ENCODE data around the gene CYP2S1. TPM values are rescaled to one million over a fixed set of nuclear protein-coding genes. Genes with fewer than 3 reads are reported as not detected.
A peak's percentile ranks its signal among the peaks of the same experiment; 100 is the strongest.

CYP2S1 gene
- total RNA-seq, 1 donor: 1.7 TPM

GRCh38 chr19:41186971-41187883, 5.8 kb upstream of the CYP2S1 start:
- no peak for DNase-seq (ENCODE audit: low read depth)
- H3K4me3 ChIP-seq (ENCODE audit: low read depth, low read length): no peak overlapping the region
- TF ChIP-seq CTCF (IDR thresholded peaks at IDR 0.05; ENCODE audit: insufficient read depth, low read depth, low read length): no peak

GRCh38 chr19:41187884-41188279, 5.1 kb upstream of the CYP2S1 start:
- DNase-seq (ENCODE audit: low read depth): peak; percentile 51
- TF ChIP-seq CTCF (IDR thresholded peaks at IDR 0.05; ENCODE audit: insufficient read depth, low read depth, low read length): no peak
- H3K4me3 ChIP-seq (ENCODE audit: low read depth, low read length): no peak overlapping the region

GRCh38 chr19:41189425-41190065, 3.5 kb upstream of the CYP2S1 start:
- no peak overlapping the region for H3K4me3 ChIP-seq (ENCODE audit: low read depth, low read length)
- TF ChIP-seq CTCF (IDR thresholded peaks at IDR 0.05; ENCODE audit: insufficient read depth, low read depth, low read length): no peak
- peak; percentile 70 for DNase-seq (ENCODE audit: low read depth)

- DNase-seq (ENCODE audit: low read depth): no peak
- no peak for TF ChIP-seq CTCF (IDR thresholded peaks at IDR 0.05; ENCODE audit: insufficient read depth, low read depth, low read length)
- peak overlapping the region; percentile 68 for H3K4me3 ChIP-seq (ENCODE audit: low read depth, low read length)
These were observed 574 bp downstream of the CYP2S1 start for GRCh38 chr19:41193430-41194156.

- peak overlapping the region; percentile 68 for H3K4me3 ChIP-seq (ENCODE audit: low read depth, low read length)
- no peak for DNase-seq (ENCODE audit: low read depth)
- TF ChIP-seq CTCF (IDR thresholded peaks at IDR 0.05; ENCODE audit: insufficient read depth, low read depth, low read length): no peak
These were observed 1.1 kb downstream of the CYP2S1 start for GRCh38 chr19:41194157-41194552.

- H3K4me3 ChIP-seq (ENCODE audit: low read depth, low read length): peak overlapping the region; percentile 2
- DNase-seq (ENCODE audit: low read depth): peak; percentile 51
- TF ChIP-seq CTCF (IDR thresholded peaks at IDR 0.05; ENCODE audit: insufficient read depth, low read depth, low read length): no peak
These were observed 2.9 kb downstream of the CYP2S1 start for GRCh38 chr19:41195675-41196497.
